SK-MEL-5 (cell line): ENCODE data around the gene ZFYVE16. TPM values are rescaled to one million over a fixed set of nuclear protein-coding genes. Genes with fewer than 3 reads are reported as not detected.

Source experiments
- DNase-seq: peaks from one replicate; pipeline ENCODE4 v3.0.0-alpha.2; 2016; ENCODE audit warnings: low read depth, low spot score
- in situ Hi-C: cut with HindIII; loops from 2 replicates; pipeline ENCODE4 v1.10.0; 2016; ENCODE audit warnings: low sequenced_read_pairs, high pct_unique_total_duplicates, low pct_unique_long_range_greater_than_20kb
- small RNA-seq, 2 experiments: library from RNA; depleted of rRNA; stranded (forward); fragments of <200 nt; gene quantifications; one replicate each; pipeline ENCODE3, GENCODE V24; 2014
- total RNA-seq: library from RNA; depleted of rRNA; stranded (reverse); fragments of >200 nt; shearing (Covaris generic); gene quantifications from 2 replicates; pipeline ENCODE4 v1.2.3, GENCODE V29; 2014; rRNA removed

The ZFYVE16 gene
- total RNA-seq, 1 experiment from 2014 or later = 182 TPM

DNA sequence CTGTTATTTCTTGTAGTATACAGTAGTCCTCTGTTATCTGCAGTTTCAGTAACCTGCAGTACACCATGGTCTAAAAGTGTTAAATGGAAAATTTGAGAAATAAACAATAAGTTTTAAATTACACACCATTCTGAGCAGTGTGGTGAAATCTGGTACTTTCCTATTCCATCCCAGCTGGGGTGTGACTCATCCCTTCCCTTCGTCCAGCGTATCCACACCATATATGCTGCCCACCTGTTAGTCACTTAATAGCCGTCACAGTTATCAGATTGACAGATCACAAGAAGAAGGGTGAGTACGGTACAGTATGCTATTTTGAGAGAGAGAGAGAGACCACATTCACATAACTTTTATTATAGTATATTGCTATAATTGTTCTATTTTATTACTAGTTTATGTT is 109.0 kb downstream of the ZFYVE16 start:
- in situ Hi-C loops = no loop called here
- DNase-seq = no peak

Small RNAs within 50 kb of the gene (small RNA-seq; reads per million reads assigned to genes)
- 0 reads per million in 2 experiments for gene RNU6-211P

Other genes with a start within 250 kb of the ZFYVE16 start
- 41.8 and 43.3 TPM in 2 replicates for gene SERINC5, start 152.0 kb upstream of the ZFYVE16 start, total RNA-seq
- gene SPZ1, start 88.1 kb upstream of the ZFYVE16 start, total RNA-seq = not detected in 2 replicates
- 3.0 and 3.8 TPM in 2 replicates for gene FAM151B, start 80.0 kb downstream of the ZFYVE16 start, total RNA-seq
- 0.18 and 0.53 TPM in 2 replicates for gene ANKRD34B, start 162.2 kb downstream of the ZFYVE16 start, total RNA-seq
- gene MSH3, start 246.6 kb downstream of the ZFYVE16 start, total RNA-seq = 17.4 and 18.7 TPM in 2 replicates
- 40.0 and 42.7 TPM in 2 replicates for gene DHFR, start 246.9 kb downstream of the ZFYVE16 start, total RNA-seq